AG09309 (cell line): ENCODE results near the gene DIAPH3.

Source experiments
- DNase-seq: peaks from one replicate; pipeline ENCODE4 v3.0.0-alpha.2; 2010; ENCODE audit warnings: low read depth
- H3K4me3 ChIP-seq: 2 replicates; pipeline ENCODE4 v1.5.1; 2011; ENCODE audit warnings: mild to moderate bottlenecking, low read depth, low read length, moderate library complexity; ENCODE audit not compliant: control insufficient read depth
- CTCF ChIP-seq: IDR thresholded peaks from 2 replicates; pipeline ENCODE4 v1.5.1; 2011; ENCODE audit warnings: mild to moderate bottlenecking, low read depth, low read length, inconsistent platforms; ENCODE audit not compliant: insufficient read depth, control insufficient read depth; ENCODE audit errors: missing control alignments

Gene DIAPH3

GRCh38 chr13:59874973-59875372 lies 288.8 kb downstream of the DIAPH3 start:
- no peak for DNase-seq
- TF ChIP-seq CTCF: no peak
- H3K4me3 ChIP-seq: no peak overlapping the region

GRCh38 chr13:59873856-59874255 lies 289.9 kb downstream of the DIAPH3 start:
- DNase-seq: no peak
- H3K4me3 ChIP-seq: no peak overlapping the region
- TF ChIP-seq CTCF: no peak

- no peak for TF ChIP-seq CTCF
- no peak for DNase-seq
- H3K4me3 ChIP-seq: no peak overlapping the region
Measured at GRCh38 chr13:59873309-59873708, 290.4 kb downstream of the DIAPH3 start.

GRCh38 chr13:59867867-59868266 lies 295.9 kb downstream of the DIAPH3 start:
- TF ChIP-seq CTCF: no peak
- DNase-seq: no peak
- no peak overlapping the region for H3K4me3 ChIP-seq

GRCh38 chr13:59865398-59865797 lies 298.3 kb downstream of the DIAPH3 start:
- no peak for TF ChIP-seq CTCF
- peak; percentile 2 for DNase-seq
- H3K4me3 ChIP-seq: no peak overlapping the region

- no peak overlapping the region for H3K4me3 ChIP-seq
- DNase-seq: no peak
- no peak for TF ChIP-seq CTCF
Measured at GRCh38 chr13:59863621-59864020, 300.1 kb downstream of the DIAPH3 start.

- TF ChIP-seq CTCF: no peak
- H3K4me3 ChIP-seq: no peak overlapping the region
- DNase-seq: no peak
Measured at GRCh38 chr13:59861676-59862075, 302.1 kb downstream of the DIAPH3 start.
